ENCODE data around the gene SPATA1. TPM values are rescaled to one million over a fixed set of nuclear protein-coding genes. Genes with fewer than 3 reads are reported as not detected.

The SPATA1 gene
- total RNA-seq, 1 donor from 2014 or later = 1.3 TPM

DNA sequence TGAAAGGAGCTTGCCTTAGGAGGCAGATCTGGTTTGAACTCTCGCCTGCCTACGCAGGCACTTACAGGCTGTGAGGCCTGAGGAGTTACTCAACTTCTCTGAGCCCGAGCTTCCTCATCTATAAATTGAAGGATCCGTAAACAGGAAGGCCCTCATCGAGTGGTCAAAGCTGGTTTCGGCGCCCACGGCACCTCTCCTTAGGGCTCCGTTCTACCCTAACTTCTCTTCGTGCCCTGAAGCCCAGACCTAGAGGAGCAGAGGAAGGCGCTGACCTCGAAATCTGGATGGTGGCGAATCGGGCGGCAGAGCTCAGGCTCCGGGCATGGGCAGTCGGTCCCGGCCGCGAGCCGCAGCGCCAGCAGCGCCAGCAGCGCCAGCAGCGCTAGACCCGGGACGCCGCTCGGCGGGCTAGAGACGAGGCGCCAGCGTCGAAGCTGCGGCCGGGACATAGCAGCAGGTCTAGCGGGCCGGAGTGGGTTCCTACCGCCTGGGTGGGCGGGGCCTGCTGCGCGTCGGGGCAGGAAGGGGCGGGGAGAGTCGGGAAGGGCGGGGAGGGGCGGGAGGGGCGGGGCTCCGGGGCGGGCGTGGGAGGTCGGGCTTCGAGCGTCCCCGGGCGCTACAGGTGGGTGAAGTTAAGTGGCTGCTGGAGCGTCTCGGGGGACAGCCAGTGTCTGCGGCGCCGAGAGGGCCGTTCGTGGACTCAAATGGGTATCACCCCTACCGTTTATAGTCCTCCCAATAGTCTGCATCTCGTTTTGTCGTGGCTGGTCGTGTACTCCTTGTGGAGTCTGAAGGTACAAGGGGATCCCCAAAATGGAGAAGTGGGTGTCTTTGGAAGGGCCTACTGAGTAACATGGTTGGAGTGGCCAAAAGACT, 68.0 kb downstream of the SPATA1 start, which contains the start of gene CTBS:
Gene CTBS, minus strand, starts transcription at position 474 of the 876 bp plus-strand sequence. Its CDS starts 25 bp downstream, at position 449.
- Mint-ChIP-seq H3K27ac (ENCODE audit: unreplicated experiment) (peak within 1 kb of the TSS; percentile 78), H3K36me3 (ENCODE audit: unreplicated experiment) (no peaks in the 10 kb centered on the region), H3K4me3 (ENCODE audit: unreplicated experiment) (peak within 1 kb of the TSS; percentile 95), H3K27me3 (ENCODE audit: unreplicated experiment) (peaks cover 4% of the 10 kb centered on the region), H3K4me1 (ENCODE audit: low read depth, unreplicated experiment) (peaks cover 11% of the 10 kb centered on the region), H3K9me3 (ENCODE audit: unreplicated experiment) (peaks cover 13% of the 10 kb centered on the region)
- peak; percentile 84 for DNase-seq
- no peak for TF ChIP-seq CTCF (IDR thresholded peaks at IDR 0.05; ENCODE audit: partially characterized antibody, unreplicated experiment)

DNA sequence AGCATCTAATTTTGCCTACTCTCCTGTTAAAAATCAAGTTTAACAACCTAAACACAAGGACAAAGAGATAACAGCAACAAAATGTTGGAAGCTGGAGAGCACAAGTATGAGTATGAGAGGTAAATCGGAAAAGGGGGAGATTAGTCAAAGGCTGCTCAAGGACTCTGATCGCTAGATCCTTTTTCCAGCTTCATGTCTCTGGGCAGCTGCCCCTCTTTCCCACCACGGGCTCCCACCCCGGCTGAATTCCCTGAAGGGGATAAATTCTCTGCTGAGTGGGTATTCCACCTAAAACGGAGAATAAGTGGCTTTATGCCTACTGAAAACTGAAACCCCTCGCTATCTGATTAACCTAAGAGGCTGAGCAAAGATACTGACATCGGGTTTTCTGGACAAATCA, 68.8 kb downstream of the SPATA1 start:
- no peak for DNase-seq
- no peak for TF ChIP-seq CTCF (IDR thresholded peaks at IDR 0.05; ENCODE audit: partially characterized antibody, unreplicated experiment)
- no peak overlapping the region for H3K27ac Mint-ChIP-seq (ENCODE audit: unreplicated experiment)
- peaks cover 4% of the 10 kb centered on the region for H3K27me3 Mint-ChIP-seq (ENCODE audit: unreplicated experiment)
- peak overlapping the region; percentile 87 for H3K4me3 Mint-ChIP-seq (ENCODE audit: unreplicated experiment)
- peaks cover 8% of the 10 kb centered on the region for H3K4me1 Mint-ChIP-seq (ENCODE audit: low read depth, unreplicated experiment)
- peaks cover 13% of the 10 kb centered on the region for H3K9me3 Mint-ChIP-seq (ENCODE audit: unreplicated experiment)
- no peaks in the 10 kb centered on the region for H3K36me3 Mint-ChIP-seq (ENCODE audit: unreplicated experiment)

DNA sequence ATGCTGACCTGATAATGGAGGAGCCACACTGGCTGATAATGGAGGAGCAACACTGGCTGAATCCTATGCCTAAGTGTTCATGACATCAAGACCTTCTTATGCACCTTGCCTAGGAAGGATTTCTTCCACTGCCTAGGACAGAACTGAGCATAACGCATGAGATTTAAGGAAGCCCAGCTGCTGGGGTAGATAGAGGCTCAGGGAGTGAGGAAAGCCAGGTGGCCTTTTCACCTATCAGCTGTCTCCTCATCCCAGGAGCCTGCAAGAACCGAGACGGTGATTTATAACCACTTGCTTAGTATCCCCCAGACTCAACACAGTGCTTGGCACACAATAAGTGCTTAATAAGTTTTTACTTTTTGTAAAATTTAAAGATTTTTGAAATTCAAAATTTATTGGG, 75.5 kb downstream of the SPATA1 start:
- no peak for TF ChIP-seq CTCF (IDR thresholded peaks at IDR 0.05; ENCODE audit: partially characterized antibody, unreplicated experiment)
- peaks cover 22% of the 10 kb centered on the region for H3K4me1 Mint-ChIP-seq (ENCODE audit: low read depth, unreplicated experiment)
- H3K36me3 Mint-ChIP-seq (ENCODE audit: unreplicated experiment) = peaks cover 7% of the 10 kb centered on the region
- no peak overlapping the region for H3K27ac Mint-ChIP-seq (ENCODE audit: unreplicated experiment)
- H3K9me3 Mint-ChIP-seq (ENCODE audit: unreplicated experiment) = peaks cover 4% of the 10 kb centered on the region
- no peak for DNase-seq
- no peak overlapping the region for H3K4me3 Mint-ChIP-seq (ENCODE audit: unreplicated experiment)
- no peaks in the 10 kb centered on the region for H3K27me3 Mint-ChIP-seq (ENCODE audit: unreplicated experiment)

- Mint-ChIP-seq H3K36me3 (ENCODE audit: unreplicated experiment) (peaks cover 7% of the 10 kb centered on the region), H3K4me1 (ENCODE audit: low read depth, unreplicated experiment) (peaks cover 22% of the 10 kb centered on the region), H3K27ac (ENCODE audit: unreplicated experiment) (peak overlapping the region; percentile 87), H3K4me3 (ENCODE audit: unreplicated experiment) (peak overlapping the region; percentile 21), H3K9me3 (ENCODE audit: unreplicated experiment) (peaks cover 3% of the 10 kb centered on the region), H3K27me3 (ENCODE audit: unreplicated experiment) (no peaks in the 10 kb centered on the region)
- DNase-seq = peak; percentile 31
- no peak for TF ChIP-seq CTCF (IDR thresholded peaks at IDR 0.05; ENCODE audit: partially characterized antibody, unreplicated experiment)
Observed at GRCh38 chr1:84582802-84583587, 76.8 kb downstream of the SPATA1 start.

All from glutamatergic neuron (in vitro differentiated cells).